GM12878 (cell line): Measurements from ENCODE around the gene ABCC5. TPM values are rescaled to one million over a fixed set of nuclear protein-coding genes. Genes with fewer than 3 reads are reported as not detected.

Experiments
- ATAC-seq: fragments of 200-7000 bp; cut with Tn5 transposase; 3 replicates; pipeline ENCODE4 v1.9.1; 2020; ENCODE audit warnings: mild to moderate bottlenecking, moderate library complexity
- BruUV-seq: library from RNA; stranded (reverse); fragments of 400-500 nt; replicated peaks from 2 replicates; lab custom pipeline; 2021; lab: Mats Ljungman, UMichigan
- CTCF ChIA-PET: fragments of 300-600 bp; sonication (Branson Sonifier 250); formaldehyde crosslinking; extraction: SDS; loops from one replicate; lab custom pipeline; 2021; ENCODE audit warnings: inconsistent platforms; lab: Yijun Ruan, JAX
- POLR2A ChIA-PET: fragments of 350-600 bp; formaldehyde crosslinking; extraction: SDS; loops from one replicate; lab custom pipeline; 2021; ENCODE audit warnings: inconsistent platforms; lab: Charles Lee
- RAD21 ChIA-PET: fragments of 300-600 bp; sonication (Branson Sonifier 250); formaldehyde crosslinking; loops from one replicate; lab custom pipeline; 2023; ENCODE audit warnings: antibody characterized with exemption; ENCODE audit not compliant: unreplicated experiment; lab: Charles Lee
- SMC1A ChIA-PET: fragments of 300-600 bp; sonication (Branson Sonifier 250); formaldehyde crosslinking; loops from one replicate; lab custom pipeline; 2023; ENCODE audit not compliant: unreplicated experiment, uncharacterized antibody; lab: Charles Lee
- DNase-seq: peaks from one replicate; pipeline ENCODE4 v3.0.0-alpha.2; 2011; ENCODE audit warnings: low read depth, low spot score
- FAIRE-seq: peaks from 3 replicates; lab custom pipeline; 2011; peaks lifted over from hg19 to GRCh38; lab: Jason Lieb, UNC
- H2AFZ ChIP-seq: 2 replicates; pipeline ENCODE4 v1.6.0; 2011; ENCODE audit warnings: low read depth, low read length, control low read depth; ENCODE audit not compliant: control insufficient read depth
- H3K27ac ChIP-seq: 2 replicates; pipeline ENCODE4 v1.5.1; 2011; ENCODE audit warnings: control low read depth; ENCODE audit not compliant: control insufficient read depth, insufficient read depth
- H3K27me3 ChIP-seq, 2 experiments: replicated peaks in 1 of 2; 2 replicates each; pipeline versions ENCODE4 v1.6.0 to v1.6.1; 2011; ENCODE audit warnings: low read length in 1 of 2; ENCODE audit not compliant: control insufficient read depth in 2 of 2, insufficient read depth in 2 of 2
- H3K36me3 ChIP-seq, 2 experiments: 2 replicates each; pipeline ENCODE4 v1.5.1; 2011; ENCODE audit warnings: low read length in 1 of 2; ENCODE audit not compliant: control insufficient read depth in 2 of 2, insufficient read depth in 2 of 2
- H3K4me1 ChIP-seq: 2 replicates; pipeline ENCODE4 v1.6.1; 2011; ENCODE audit warnings: mild to moderate bottlenecking, low read length, moderate library complexity, mixed read lengths; ENCODE audit not compliant: control insufficient read depth, insufficient read depth
- H3K4me2 ChIP-seq: 2 replicates; pipeline ENCODE4 v1.6.0; 2011; ENCODE audit warnings: control low read depth; ENCODE audit not compliant: control insufficient read depth, insufficient read depth
- H3K4me3 ChIP-seq: fragments of 200-600 bp; sonication (generic); 2 replicates; pipeline ENCODE4 v1.5.1; 2016
- H3K79me2 ChIP-seq: 2 replicates; pipeline ENCODE4 v1.6.0; 2011; ENCODE audit warnings: low read length; ENCODE audit not compliant: control insufficient read depth, insufficient read depth
- H3K9ac ChIP-seq: 2 replicates; pipeline ENCODE4 v1.8.0; 2011; ENCODE audit warnings: low read length, control low read depth, mixed read lengths; ENCODE audit not compliant: control insufficient read depth, insufficient read depth
- H3K9me3 ChIP-seq: replicated peaks from 3 replicates; pipeline ENCODE4 v1.5.1; 2011; ENCODE audit warnings: mild to moderate bottlenecking, low read length; ENCODE audit not compliant: control insufficient read depth, insufficient read depth
- H4K20me1 ChIP-seq: 2 replicates; pipeline ENCODE4 v1.6.0; 2011; ENCODE audit not compliant: control insufficient read depth, insufficient read depth
- IKZF2 ChIP-seq, 2 experiments: fragments of 450-650 bp; IDR thresholded peaks; 2 replicates each; pipeline ENCODE4 v1.6.1; 2017; ENCODE audit warnings: mild to moderate bottlenecking in 2 of 2, moderate library complexity in 2 of 2
- NFXL1 ChIP-seq: fragments of 450-650 bp; IDR thresholded peaks from 2 replicates; pipeline ENCODE4 v1.6.1; 2017; ENCODE audit warnings: antibody characterized with exemption, mild to moderate bottlenecking, borderline replicate concordance
- USF1 ChIP-seq: IDR thresholded peaks from 2 replicates; pipeline ENCODE4 v1.6.1; 2011; ENCODE audit warnings: borderline replicate concordance, low read depth, mild to moderate bottlenecking, moderate library complexity, mixed read lengths, low read length; ENCODE audit not compliant: insufficient read depth; ENCODE audit errors: extremely low read length
- ZNF384 ChIP-seq: IDR thresholded peaks from 2 replicates; pipeline ENCODE4 v1.6.1; 2012; ENCODE audit warnings: low read depth, mild to moderate bottlenecking, low read length, improper control_type of control experiment, borderline replicate concordance
- WGBS: methylation state at CpG from one replicate; pipeline ENCODE4 v1.1.6; 2016; ENCODE audit warnings: low lambda C conversion rate; ENCODE audit not compliant: insufficient replicate concordance, insufficient coverage; ENCODE audit errors: missing lambda C conversion rate; 5-methylcytosine and 5-hydroxymethylcytosine counted together
- in situ Hi-C: fragments of 300-500 bp; cut with MboI; formaldehyde crosslinking; loops from 9 replicates; pipeline ENCODE4 v1.14.3; 2018; ENCODE audit warnings: mixed read lengths
- intact Hi-C: fragments of 100-400 bp; cut with micrococcal nuclease; formaldehyde crosslinking; loops from one replicate; pipeline ENCODE4 v1.14.2; 2022; ENCODE audit not compliant: unreplicated experiment
- polyA plus RNA-seq, 11 experiments: library from polyadenylated mRNA; depleted of rRNA in 4 of 11; unstranded in 6 of 11; stranded (reverse) in 5 of 11; fragments of >200 nt; fragmentation: Nextera tagmentation in 4 of 11; fragmentation: Illumina TruSeq in 1 of 11; extraction: Ambion mirVana in 4 of 11; extraction: Trizol in 1 of 11; gene quantifications; 1 replicate in 1 of 11; 2 replicates in 10 of 11; pipeline versions ENCODE4 v1.2.1 to v1.2.3, GENCODE V29; 2011 to 2016; ENCODE audit warnings: inconsistent platforms in 2 of 11, missing spikeins in 2 of 11, low read depth in 1 of 11
- total RNA-seq, 4 experiments: library from RNA; depleted of rRNA in 3 of 4; stranded (reverse); fragments of >200 nt in 3 of 4; fragmentation: Illumina TruSeq in 1 of 4; extraction: Trizol in 1 of 4; gene quantifications; 2 replicates each; pipeline versions ENCODE4 v1.2.1 to v1.2.3, GENCODE V29; 2013 to 2021

Gene ABCC5
- total and polyA plus RNA-seq, 10 of the 15 experiments (the other 5 are each of a cell fraction or from before 2014, with no cell fraction given): 6.0 to 17.8 (median 9.7) TPM

- FAIRE-seq (no peak), ATAC-seq (no peak), DNase-seq (no peak)
- no peak for TF ChIP-seq USF1
- no peak for TF ChIP-seq ZNF384
- no peak for TF ChIP-seq IKZF2 (IDR thresholded peaks at IDR 0.05)
- TF ChIP-seq NFXL1: no peak
- Histone ChIP-seq H2AFZ (no peak overlapping the region), H3K9ac (no peak overlapping the region), H3K36me3 (no peaks in the 10 kb centered on the region), H3K9me3 (no peaks in the 10 kb centered on the region), H3K4me1 (no peaks in the 10 kb centered on the region), H4K20me1 (no peaks in the 10 kb centered on the region), H3K79me2 (no peaks in the 10 kb centered on the region), H3K4me3 (no peak overlapping the region), H3K4me2 (no peak overlapping the region), H3K27me3 (no peaks in the 10 kb centered on the region), H3K27ac (no peak overlapping the region)
- no TSS peak for BruUV-seq
- SMC1A ChIA-PET: interaction anchor here (0.7 to 1.2 kb wide), 2 partner anchors 9 to 110 kb away, joined by 3 to 5 read pairs; no protein-coding TSS in a partner anchor
- in situ Hi-C loops (no loop called here), intact Hi-C loops (no loop called here)
- RAD21 ChIA-PET: interaction anchor here (0.5 to 4.6 kb wide), 4 partner anchors 10 to 110 kb away, joined by 3 to 42 read pairs (median 4); partner anchors contain the start of gene ABCC5
- POLR2A ChIA-PET: interaction anchor here (0.6 kb wide), 1 partner anchor 354 kb away, joined by 3 read pairs; no protein-coding TSS in a partner anchor
- CTCF ChIA-PET: interaction anchor here (0.8 to 1.0 kb wide), 3 partner anchors 11 to 109 kb away, joined by 3 to 4 read pairs (median 3); no protein-coding TSS in a partner anchor
- WGBS: 26% methylated on average over 13 of the region's 13 CpGs
These were observed 111.3 kb downstream of the ABCC5 start for GRCh38 chr3:183906234-183906921.
